ENCODE data around the gene EZR.
A peak's percentile ranks its signal among the peaks of the same experiment; 100 is the strongest.
"Not testable (repeated sequence)": the region's sequence is repeated elsewhere in the genome, so short reads cannot be mapped to it uniquely, and the experiment has no call there.

The EZR gene

DNA sequence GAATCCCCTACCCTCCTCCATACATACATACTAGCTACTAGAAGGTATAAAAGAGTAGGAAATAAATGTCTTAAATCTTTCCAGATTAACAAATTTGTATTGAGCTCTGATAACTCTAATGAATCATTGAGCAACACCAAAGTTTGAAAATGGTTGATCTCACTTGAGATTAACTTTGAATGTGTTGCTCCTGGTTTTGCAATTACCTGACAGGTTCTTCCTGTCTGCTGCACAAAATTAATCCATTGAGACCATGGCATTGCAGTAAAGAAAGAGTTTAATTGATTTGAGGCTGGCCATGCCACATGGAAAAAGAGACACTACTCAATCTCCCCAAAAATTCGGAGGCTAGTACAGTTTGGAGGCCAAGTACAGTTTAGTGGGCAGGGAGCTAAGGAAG, 21.3 kb upstream of the EZR start:
- DNase-seq = no peak

- no peak for DNase-seq
Measured at GRCh38 chr6:158839796-158840195, 20.6 kb upstream of the EZR start.

DNA sequence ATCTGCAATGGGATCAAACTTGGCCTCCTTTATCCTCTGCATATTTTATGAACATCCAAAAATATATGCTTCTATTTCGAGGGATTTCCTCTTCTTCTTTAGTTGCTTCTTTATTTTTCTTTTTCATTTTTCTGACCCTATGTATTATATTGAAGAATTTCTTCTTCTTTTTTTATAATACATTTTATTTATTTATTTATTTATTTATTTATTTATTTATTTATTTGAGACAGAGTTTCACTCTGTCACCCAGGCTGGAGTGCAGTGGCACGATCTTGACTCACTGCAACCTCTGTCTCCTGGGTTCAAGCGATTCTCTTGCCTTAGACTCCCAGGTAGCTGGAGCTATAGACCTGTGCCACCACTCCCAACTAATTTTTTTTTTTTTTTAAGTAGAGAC, 19.6 kb upstream of the EZR start:
- DNase-seq = not testable (repeated sequence)

GRCh38 chr6:158837684-158838625, 18.8 kb upstream of the EZR start:
- no peak for DNase-seq

- DNase-seq = no peak
Measured at GRCh38 chr6:158836625-158837311, 17.6 kb upstream of the EZR start.

DNA sequence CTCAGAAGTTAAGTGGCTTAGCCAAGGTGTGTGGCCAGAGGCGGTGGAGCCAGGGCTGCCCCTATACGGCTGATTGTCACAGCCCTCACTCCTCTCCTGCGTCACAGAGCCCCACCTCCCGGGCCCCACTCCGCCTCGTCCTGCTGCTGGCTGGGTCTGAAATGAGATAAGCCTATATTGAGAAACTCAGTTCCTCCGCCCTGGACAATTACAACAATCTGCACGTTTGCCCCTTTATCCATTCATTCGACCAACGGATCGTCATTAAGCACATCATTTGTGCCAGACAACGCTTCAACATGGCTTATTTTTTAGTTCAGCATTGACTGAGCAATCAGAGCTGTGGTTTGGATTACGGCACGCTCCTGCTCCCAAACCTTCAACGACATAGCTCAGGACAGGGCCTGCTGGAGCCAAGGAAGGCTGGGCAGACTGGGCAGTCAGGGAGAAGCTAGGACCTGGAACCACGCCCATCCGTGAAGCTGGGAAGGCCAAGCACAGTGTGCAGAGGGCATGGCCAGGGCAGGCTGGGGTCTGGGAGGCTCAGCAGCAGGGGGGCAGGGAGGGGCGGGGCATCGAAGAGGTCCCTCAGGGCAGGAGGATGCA, 16.6 kb upstream of the EZR start:
- no peak for DNase-seq

DNA sequence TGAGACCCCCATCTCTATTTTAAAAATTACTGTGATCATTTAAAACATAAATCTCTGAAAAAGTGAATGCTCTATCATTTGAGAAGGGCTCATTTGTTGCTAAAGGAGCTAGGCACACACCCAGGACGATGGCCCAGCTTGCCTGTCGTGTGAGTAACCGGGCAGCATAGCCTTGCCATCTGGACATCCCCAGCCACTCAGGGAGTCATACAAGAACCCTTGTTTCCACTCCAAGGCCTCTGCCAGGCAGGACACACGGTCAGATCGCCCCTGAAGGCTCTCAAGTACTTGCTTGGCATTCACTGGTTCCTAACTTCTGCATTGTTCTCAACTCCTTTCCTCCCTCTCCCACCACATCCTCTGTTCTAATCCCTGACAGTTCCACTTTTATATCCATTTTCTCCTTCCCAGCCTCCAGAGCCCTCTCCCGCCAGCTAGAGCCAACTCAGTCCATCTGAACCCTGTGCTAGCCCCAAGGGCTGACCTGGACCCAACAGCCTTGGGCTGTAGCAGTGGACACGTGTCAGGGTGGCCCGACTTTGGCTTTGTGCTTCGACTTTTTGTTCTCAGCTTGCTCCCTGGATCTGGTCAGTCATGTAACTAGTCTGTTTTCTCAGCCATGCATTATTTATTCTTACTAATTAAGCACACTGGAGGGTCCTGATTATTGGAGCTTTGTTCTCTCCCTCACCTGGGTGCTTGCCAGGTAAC, 15.7 kb upstream of the EZR start:
- no peak for DNase-seq

- DNase-seq = not testable (repeated sequence)
Measured at GRCh38 chr6:158832807-158833206, 13.6 kb upstream of the EZR start.

DNA sequence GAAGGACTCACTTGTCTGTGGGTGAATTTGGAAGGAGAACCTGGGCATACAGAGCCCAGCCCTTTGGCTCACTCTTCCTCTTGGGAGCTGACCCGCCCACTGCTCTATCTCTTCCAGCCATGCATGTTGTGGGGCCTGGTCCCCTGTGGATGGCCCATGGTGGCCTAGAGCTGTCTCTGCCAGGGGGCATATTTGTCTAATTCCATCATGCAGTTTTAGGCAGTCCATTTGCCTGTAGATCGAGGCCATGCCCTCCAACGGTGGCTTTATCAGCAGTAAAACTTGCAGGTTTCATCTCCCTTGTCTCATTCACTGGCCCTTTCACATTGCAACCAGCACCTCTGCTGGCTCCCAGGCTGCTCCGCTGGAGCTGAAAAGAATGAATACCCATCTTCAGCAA, 12.9 kb upstream of the EZR start:
- no peak for DNase-seq

DNA sequence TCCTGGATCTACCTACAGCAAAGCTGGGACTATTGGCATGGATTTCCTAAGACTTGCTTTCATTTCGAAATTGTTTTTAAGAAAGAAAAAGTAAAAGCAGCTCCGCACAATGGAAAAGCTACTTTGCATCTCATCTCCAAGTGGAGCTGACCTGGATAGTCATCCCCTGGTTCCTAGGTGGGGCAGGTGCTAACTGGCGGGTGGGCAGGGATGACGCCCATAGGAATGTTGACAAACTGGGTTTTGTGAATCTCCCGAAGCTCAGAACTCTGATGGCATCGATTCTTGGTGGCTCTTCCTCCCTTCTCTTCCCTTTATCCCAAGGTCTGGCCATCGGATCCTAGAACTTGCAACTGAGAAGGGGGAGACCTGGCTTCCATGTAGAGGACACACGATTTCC, 12.4 kb upstream of the EZR start:
- no peak for DNase-seq

- DNase-seq = no peak
Measured at GRCh38 chr6:158830736-158831135, 11.6 kb upstream of the EZR start.

GRCh38 chr6:158828807-158829206, 9.6 kb upstream of the EZR start:
- DNase-seq = no peak

GRCh38 chr6:158826819-158827501, 7.8 kb upstream of the EZR start:
- no peak for DNase-seq

DNA sequence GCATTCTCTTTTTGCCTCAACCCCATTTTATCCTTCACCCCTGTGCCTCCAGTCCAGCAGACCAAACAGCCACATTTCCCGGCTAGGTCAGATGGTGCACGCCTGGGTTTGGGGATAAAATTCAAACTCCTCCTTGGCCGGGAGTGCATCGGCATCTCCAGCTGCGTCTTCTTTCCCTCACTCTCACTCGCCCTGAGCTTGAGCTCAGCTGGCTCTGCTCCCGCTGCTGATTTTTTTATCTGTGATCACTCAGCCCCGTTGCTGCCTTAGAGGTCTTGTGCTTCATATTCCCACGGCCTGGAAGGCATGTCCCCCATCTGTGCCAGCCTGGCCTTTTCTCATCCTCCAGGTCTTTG, 6.8 kb upstream of the EZR start:
- DNase-seq = no peak

- DNase-seq = no peak
Measured at GRCh38 chr6:158825038-158825950, 6.1 kb upstream of the EZR start.

DNA sequence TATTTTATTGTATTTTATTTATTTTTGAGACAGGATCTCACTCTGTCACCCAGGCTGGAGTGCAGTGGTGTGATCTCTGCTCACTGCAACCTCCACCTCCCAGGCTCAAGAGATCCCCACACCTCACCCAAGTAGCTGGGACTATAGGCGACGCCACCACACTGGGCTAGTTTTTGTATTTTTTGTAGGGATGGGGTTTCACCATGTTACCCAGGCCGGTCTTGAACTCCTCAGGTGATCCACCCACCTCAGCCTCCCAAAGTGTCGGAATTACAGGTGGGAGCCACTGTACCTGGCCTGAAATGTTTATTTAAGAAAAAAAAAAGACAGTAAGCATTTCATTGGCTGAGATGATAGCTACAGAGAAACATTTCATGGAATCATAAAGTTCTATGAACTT, 4.4 kb upstream of the EZR start:
- not testable (repeated sequence) for DNase-seq

- no peak for DNase-seq
Measured at GRCh38 chr6:158819977-158820622, 932 bp upstream of the EZR start.

DNA sequence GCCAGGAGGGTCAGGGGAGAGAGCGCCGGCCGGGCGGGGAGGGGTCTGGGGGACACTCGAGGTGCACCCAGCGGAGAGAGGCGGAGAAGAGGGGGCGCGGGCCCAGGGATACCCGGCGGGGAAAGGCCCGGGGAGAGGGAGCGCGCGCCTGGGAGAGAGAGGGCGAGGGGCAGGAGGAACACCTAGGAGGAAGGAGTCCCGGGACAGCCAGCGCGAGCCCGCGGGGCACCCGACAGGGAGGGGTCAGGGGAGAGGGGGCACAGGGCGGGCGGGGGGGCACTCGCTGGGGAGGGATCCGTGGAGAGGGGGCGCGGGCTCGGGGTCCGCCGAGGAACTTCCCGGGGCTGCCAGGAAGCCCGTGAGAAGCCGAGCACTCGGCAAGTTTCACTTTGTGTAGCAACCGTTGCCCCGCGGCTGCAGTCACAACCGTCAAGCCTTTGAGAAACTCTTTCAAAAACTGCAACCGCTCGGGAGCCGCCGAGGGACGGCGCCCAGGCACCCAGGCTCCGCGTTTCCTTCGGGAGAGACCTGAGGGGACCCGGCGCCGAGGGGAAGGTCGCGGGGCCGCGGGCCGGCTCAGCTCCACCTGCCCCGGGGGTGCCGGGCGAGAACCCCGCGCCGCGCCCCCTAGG, 471 bp downstream of the EZR start:
- peak; percentile 80 for DNase-seq

DNA sequence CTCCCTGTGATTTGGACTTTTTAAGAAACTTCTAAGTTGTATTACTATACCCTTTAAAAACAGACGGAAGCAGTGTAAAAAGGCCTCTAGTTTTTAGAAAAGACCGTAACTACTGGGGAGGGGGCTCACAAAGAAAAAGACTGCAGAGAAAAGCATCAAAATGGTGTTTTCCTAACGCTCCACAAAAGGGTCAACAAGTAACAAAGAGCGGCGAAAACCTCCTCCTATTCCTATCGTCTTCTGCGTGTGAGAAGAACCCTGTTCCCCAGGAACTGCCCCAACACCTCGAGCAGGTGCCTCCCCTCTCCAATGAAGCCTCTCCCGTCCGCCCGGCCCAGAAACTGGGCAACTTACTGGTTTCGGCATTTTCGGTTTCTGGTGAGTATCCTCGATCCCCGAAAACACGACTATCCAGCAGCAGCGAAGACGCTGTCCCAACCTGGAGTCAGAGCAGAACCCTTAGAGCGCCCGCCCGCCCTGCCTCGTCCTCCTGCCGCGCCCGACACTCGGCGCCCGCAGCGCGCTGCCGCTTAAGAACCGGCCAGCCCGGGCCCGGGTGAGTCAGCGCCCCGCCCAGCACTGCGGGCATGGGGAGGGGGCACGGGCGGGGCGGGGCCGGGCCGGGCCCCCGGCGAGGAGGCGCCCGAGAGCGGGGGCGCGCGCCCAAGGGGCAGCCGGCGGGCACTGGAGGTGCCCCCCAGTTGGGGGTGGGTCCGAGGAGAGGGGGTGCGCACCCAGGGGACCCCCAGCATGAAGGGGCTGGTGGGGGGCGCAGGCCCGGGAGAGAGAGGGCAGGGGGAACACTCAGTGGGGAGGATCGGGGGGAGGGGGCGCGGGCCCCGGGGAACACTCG, 1.2 kb downstream of the EZR start:
- DNase-seq = peak; percentile 88

All from stimulated activated CD4-positive, alpha-beta T cell treated with anti-CD3 and anti-CD28 coated beads, Interleukin-15, amount 100 ng/mL, for 24 hours (primary cell).